Sigmoid colon (tissue), 7 donors: ENCODE results near the gene MEF2B. TPM values are rescaled to one million over a fixed set of nuclear protein-coding genes. Genes with fewer than 3 reads are reported as not detected.

Experiments used
- DNase-seq: peaks from one replicate; pipeline ENCODE4 v3.0.0-alpha.2; 2019
- H3K27ac ChIP-seq, 4 donors: fragments of 200-600 bp; sonication (generic); one replicate each; pipeline ENCODE4 v1.5.1; 2016 to 2019; ENCODE audit warnings: mild to moderate bottlenecking in 1 of 4
- H3K27me3 ChIP-seq, 3 donors: fragments of 200-600 bp; sonication (generic); one replicate each; pipeline ENCODE4 v1.5.1; 2019; ENCODE audit warnings: mild to moderate bottlenecking in 1 of 3
- H3K36me3 ChIP-seq, 4 donors: fragments of 200-600 bp; sonication (generic); one replicate each; pipeline ENCODE4 v1.5.1; 2016 to 2019
- H3K4me1 ChIP-seq, 4 donors: fragments of 200-600 bp; sonication (generic); one replicate each; pipeline ENCODE4 v1.5.1; 2017 to 2019
- H3K4me3 ChIP-seq, 4 donors: fragments of 200-600 bp; sonication (generic); one replicate each; pipeline ENCODE4 v1.5.1; 2017 to 2019; ENCODE audit warnings: mild to moderate bottlenecking in 2 of 4, moderate library complexity in 1 of 4
- H3K9me3 ChIP-seq, 4 donors: fragments of 200-600 bp in 3 of 4; sonication (generic) in 3 of 4; one replicate each; pipeline versions ENCODE4 v1.5.1 to v1.6.1; 2013 to 2019
- CTCF ChIP-seq, 4 experiments: fragments of 450-650 bp in 3 of 4; fragments of 200-600 bp in 1 of 4; IDR thresholded peaks; one replicate each; pipeline ENCODE4 v1.5.1; 2016 to 2019; ENCODE audit warnings: antibody characterized with exemption in 4 of 4, mild to moderate bottlenecking in 3 of 4, moderate library complexity in 2 of 4
- EP300 ChIP-seq, 4 donors: sonication (generic); formaldehyde crosslinking; IDR thresholded peaks; one replicate each; pipeline ENCODE4 v1.6.1; 2017; ENCODE audit warnings: antibody characterized with exemption in 4 of 4
- POLR2A ChIP-seq, 2 donors: fragments of 450-650 bp; IDR thresholded peaks; one replicate each; pipeline ENCODE4 v1.6.1; 2016; ENCODE audit warnings: antibody characterized with exemption in 2 of 2, mild to moderate bottlenecking in 2 of 2, moderate library complexity in 2 of 2
- POLR2AphosphoS5 ChIP-seq, 4 donors: sonication (generic); formaldehyde crosslinking; IDR thresholded peaks; one replicate each; pipeline ENCODE4 v1.6.1; 2017; ENCODE audit warnings: antibody characterized with exemption in 4 of 4
- WGBS, 2 donors: extraction: QIAGEN DNeasy Blood & Tissue Kit; methylation state at CpG; one replicate each; pipeline ENCODE4 v1.1.7; 2013; 5-methylcytosine and 5-hydroxymethylcytosine counted together
- intact Hi-C: fragments of 100-400 bp; cut with DNase I; formaldehyde crosslinking; loops from one replicate; pipeline ENCODE4 v1.15.1; 2023
- polyA plus RNA-seq, 3 donors: library from polyadenylated mRNA; stranded (reverse); fragments of 200-250 nt; gene quantifications; one replicate each; pipeline ENCODE4 v1.2.3, GENCODE V29; 2013
- total RNA-seq, 4 donors: library from RNA; depleted of rRNA; stranded (reverse); fragments of >200 nt; gene quantifications; one replicate each; pipeline ENCODE4 v1.1.0, GENCODE V29; 2016
- donor health status: healthy with polysubstance abuse.
- donor health status: Bipolar disorder and iron deficiency.
- donor health status: healthy.

MEF2B gene
- total and polyA plus RNA-seq, 7 donors, result 2.2 TPM; not detected in 6

- no peaks in the 10 kb centered on the region for H3K9me3 ChIP-seq
- H3K36me3 ChIP-seq, result peaks cover 0 to 19% (median 2%) of the 10 kb centered on the region in 4 donors
- 90 to 100% methylated on average over 1 of the region's 1 CpG for WGBS, 2 donors
- H3K27me3 ChIP-seq, result no peaks in the 10 kb centered on the region
- H3K27ac ChIP-seq, result no peak overlapping the region
- H3K4me1 ChIP-seq, result peaks cover 0 to 18% (median 5%) of the 10 kb centered on the region in 4 donors
- no peak for DNase-seq
- intact Hi-C loops, result no loop called here
- TF ChIP-seq CTCF (IDR thresholded peaks at IDR 0.05) (no peak), EP300 (IDR thresholded peaks at IDR 0.05) (no peak), POLR2AphosphoS5 (IDR thresholded peaks at IDR 0.05) (no peak), POLR2A (IDR thresholded peaks at IDR 0.05) (no peak)
- no peak overlapping the region for H3K4me3 ChIP-seq
These were observed 47.2 kb downstream of the MEF2B start for GRCh38 chr19:19122902-19123301.

GRCh38 chr19:19121371-19121770 lies 48.7 kb downstream of the MEF2B start:
- no peak for DNase-seq
- Histone ChIP-seq H3K9me3 (no peaks in the 10 kb centered on the region), H3K27me3 (no peaks in the 10 kb centered on the region), H3K36me3 (peaks cover 0 to 19% (median 2%) of the 10 kb centered on the region in 4 donors), H3K4me1 (peaks cover 0 to 18% (median 5%) of the 10 kb centered on the region in 4 donors), H3K4me3 (no peak overlapping the region), H3K27ac (peak overlapping the region in 1 of 4 donors; percentile 57)
- intact Hi-C loops, result no loop called here
- no peak for TF ChIP-seq CTCF (IDR thresholded peaks at IDR 0.05)
- no peak for TF ChIP-seq EP300 (IDR thresholded peaks at IDR 0.05)
- no peak for TF ChIP-seq POLR2AphosphoS5 (IDR thresholded peaks at IDR 0.05)
- no peak for TF ChIP-seq POLR2A (IDR thresholded peaks at IDR 0.05)
- WGBS, 2 donors, result 90 to 94% methylated on average over 10 of the region's 10 CpGs

- intact Hi-C loops, result no loop called here
- Histone ChIP-seq H3K27me3 (no peaks in the 10 kb centered on the region), H3K27ac (peak overlapping the region in 3 of 4 donors; percentile 68 to 75 (median 71)), H3K36me3 (peaks cover 0 to 19% (median 2%) of the 10 kb centered on the region in 4 donors), H3K4me1 (peaks cover 0 to 18% (median 5%) of the 10 kb centered on the region in 4 donors), H3K4me3 (peak overlapping the region; percentile 4 to 43 (median 30)), H3K9me3 (no peaks in the 10 kb centered on the region)
- WGBS, 2 donors, result 74 to 75% methylated on average over 39 of the region's 39 CpGs
- TF ChIP-seq POLR2A (IDR thresholded peaks at IDR 0.05) (no peak), POLR2AphosphoS5 (IDR thresholded peaks at IDR 0.05) (no peak), CTCF (IDR thresholded peaks at IDR 0.05) (no peak), EP300 (IDR thresholded peaks at IDR 0.05) (no peak)
- DNase-seq, result peak; percentile 95
These were observed 49.5 kb downstream of the MEF2B start for GRCh38 chr19:19120308-19121231.

GRCh38 chr19:19119325-19120237 lies 50.5 kb downstream of the MEF2B start:
- WGBS, 2 donors, result 92 to 96% methylated on average over 39 of the region's 39 CpGs
- no peaks in the 10 kb centered on the region for H3K9me3 ChIP-seq
- intact Hi-C loops, result no loop called here
- peaks cover 0 to 18% (median 5%) of the 10 kb centered on the region in 4 donors for H3K4me1 ChIP-seq
- H3K36me3 ChIP-seq, result peaks cover 0 to 19% (median 2%) of the 10 kb centered on the region in 4 donors
- peak overlapping the region in 3 of 4 donors; percentile 68 to 75 (median 71) for H3K27ac ChIP-seq
- H3K27me3 ChIP-seq, result no peaks in the 10 kb centered on the region
- no peak for DNase-seq
- TF ChIP-seq POLR2A (IDR thresholded peaks at IDR 0.05), result no peak
- TF ChIP-seq CTCF (IDR thresholded peaks at IDR 0.05), result no peak
- TF ChIP-seq EP300 (IDR thresholded peaks at IDR 0.05), result no peak
- no peak for TF ChIP-seq POLR2AphosphoS5 (IDR thresholded peaks at IDR 0.05)
- peak overlapping the region; percentile 4 to 43 (median 30) for H3K4me3 ChIP-seq
